HG02973 (cell line): ENCODE measurements around the gene PTPRE.

Experiments used
- ATAC-seq: cut with Tn5 transposase; IDR thresholded peaks from one replicate; pipeline ENCODE4 v1.9.1; 2021; ENCODE audit warnings: moderate library complexity; ENCODE audit not compliant: unreplicated experiment

Gene PTPRE

GRCh38 chr10:127922675-127923366, 15.9 kb downstream of the PTPRE start:
- ATAC-seq: no peak

- no peak for ATAC-seq
These were observed 16.7 kb downstream of the PTPRE start for GRCh38 chr10:127923646-127924045.

GRCh38 chr10:127925471-127926207, 18.7 kb downstream of the PTPRE start:
- no peak for ATAC-seq

GRCh38 chr10:127926455-127926854, 19.6 kb downstream of the PTPRE start:
- no peak for ATAC-seq

GRCh38 chr10:127928021-127928806, 21.3 kb downstream of the PTPRE start:
- no peak for ATAC-seq

GRCh38 chr10:127932521-127933270, 25.8 kb downstream of the PTPRE start:
- ATAC-seq: no peak

- ATAC-seq: no peak
These were observed 26.4 kb downstream of the PTPRE start for GRCh38 chr10:127933271-127933670.

- ATAC-seq: no peak
These were observed 27.5 kb downstream of the PTPRE start for GRCh38 chr10:127934383-127934782.

GRCh38 chr10:127935071-127935561, 28.2 kb downstream of the PTPRE start:
- ATAC-seq: no peak

- ATAC-seq: no peak
These were observed 30.2 kb downstream of the PTPRE start for GRCh38 chr10:127937069-127937468.

- ATAC-seq: no peak
These were observed 31.1 kb downstream of the PTPRE start for GRCh38 chr10:127937915-127938463.

GRCh38 chr10:127939786-127940330, 33.0 kb downstream of the PTPRE start:
- no peak for ATAC-seq

GRCh38 chr10:127940866-127941640, 34.1 kb downstream of the PTPRE start:
- ATAC-seq: no peak

GRCh38 chr10:127942811-127943210, 35.9 kb downstream of the PTPRE start:
- ATAC-seq: no peak

- ATAC-seq: no peak
These were observed 36.5 kb downstream of the PTPRE start for GRCh38 chr10:127943336-127943910.

GRCh38 chr10:127944256-127944655, 37.4 kb downstream of the PTPRE start:
- ATAC-seq: no peak

- ATAC-seq: no peak
These were observed 38.4 kb downstream of the PTPRE start for GRCh38 chr10:127945341-127945758.

- ATAC-seq: no peak
These were observed 39.2 kb downstream of the PTPRE start for GRCh38 chr10:127945948-127946711.
